OCI-LY3 (cell line): ENCODE measurements around the gene IGIP.

Experiments used
- CTCF ChIP-seq: fragments of 200-600, 300-600 bp; sonication (generic); IDR thresholded peaks from 2 replicates; pipeline ENCODE4 v1.5.1; 2014; ENCODE audit warnings: antibody characterized with exemption, low read length, low read depth
- EZH2phosphoT487 ChIP-seq: fragments of 200-600 bp; shearing (Covaris generic); IDR thresholded peaks from 2 replicates; pipeline ENCODE4 v1.6.1; 2018; ENCODE audit warnings: antibody characterized with exemption, mixed run types, low read depth

- TF ChIP-seq CTCF (no peak), EZH2phosphoT487 (no peak)
These were observed 14.7 kb downstream of the IGIP start for GRCh38 chr5:140140435-140140834.
